Neural cell (in vitro differentiated cells): Measurements from ENCODE around the gene ZSCAN16. TPM values are rescaled to one million over a fixed set of nuclear protein-coding genes. Genes with fewer than 3 reads are reported as not detected.

ENCODE experiments used
- H2AFZ ChIP-seq: fragments of 200-600, 300-800 bp; sonication (generic), shearing (Covaris generic); 2 replicates; pipeline ENCODE4 v1.6.0; 2014; ENCODE audit warnings: low read depth, mild to moderate bottlenecking, antibody characterized with exemption, low read length, moderate library complexity
- H3F3A ChIP-seq: fragments of 200-600 bp; shearing (Covaris generic); 2 replicates; pipeline ENCODE4 v1.6.1; 2016; ENCODE audit warnings: mild to moderate bottlenecking, moderate library complexity, mixed read lengths, antibody characterized with exemption, low read length; ENCODE audit not compliant: insufficient read depth, poor library complexity, severe bottlenecking
- H3K27ac ChIP-seq: fragments of 200-600, 300-800 bp; sonication (generic), shearing (Covaris generic); 2 replicates; pipeline ENCODE4 v1.5.1; 2014; ENCODE audit warnings: mild to moderate bottlenecking, low read length, moderate library complexity
- H3K27me3 ChIP-seq: fragments of 300-800, 200-600 bp; sonication (generic), shearing (Covaris generic); 2 replicates; pipeline ENCODE4 v1.6.0; 2014; ENCODE audit warnings: mild to moderate bottlenecking, low read depth, low read length, moderate library complexity; ENCODE audit not compliant: insufficient read depth
- H3K36me3 ChIP-seq: fragments of 300-800, 200-600 bp; sonication (generic), shearing (Covaris generic); 2 replicates; pipeline ENCODE4 v1.5.1; 2014; ENCODE audit warnings: mild to moderate bottlenecking, antibody characterized with exemption, low read length, moderate library complexity; ENCODE audit not compliant: insufficient read depth
- H3K4me2 ChIP-seq: fragments of 300-800, 200-600 bp; sonication (generic), shearing (Covaris generic); 2 replicates; pipeline ENCODE4 v1.6.0; 2014; ENCODE audit warnings: mild to moderate bottlenecking, low read length
- H3K4me3 ChIP-seq: fragments of 300-800, 200-600 bp; sonication (generic), shearing (Covaris generic); 2 replicates; pipeline ENCODE4 v1.5.1; 2014; ENCODE audit warnings: mild to moderate bottlenecking, low read length, moderate library complexity
- H3K79me2 ChIP-seq: fragments of 200-600 bp; shearing (Covaris generic); replicated peaks from 2 replicates; pipeline ENCODE4 v1.6.0; 2014; ENCODE audit warnings: mild to moderate bottlenecking, low read length, moderate library complexity; ENCODE audit not compliant: insufficient read depth
- H3K9ac ChIP-seq: fragments of 300-800, 200-600 bp; sonication (generic), shearing (Covaris generic); 2 replicates; pipeline ENCODE4 v1.6.1; 2016; ENCODE audit warnings: mild to moderate bottlenecking, low read length, mixed read lengths
- H3K9me2 ChIP-seq: fragments of 200-600 bp; shearing (Covaris generic); 2 replicates; pipeline ENCODE4 v1.6.1; 2016; ENCODE audit warnings: mild to moderate bottlenecking, low read length, mixed read lengths; ENCODE audit not compliant: insufficient read depth
- H3K9me3 ChIP-seq: fragments of 200-600, 300-800 bp; sonication (generic), shearing (Covaris generic); 2 replicates; pipeline ENCODE4 v1.6.1; 2016; ENCODE audit warnings: mild to moderate bottlenecking, mixed run types, low read length, moderate library complexity, mixed read lengths
- H4K20me1 ChIP-seq: fragments of 200-600 bp; shearing (Covaris generic); 2 replicates; pipeline ENCODE4 v1.6.1; 2016; ENCODE audit warnings: mild to moderate bottlenecking, mixed run types; ENCODE audit not compliant: insufficient read depth
- EP300 ChIP-seq: fragments of 450-650 bp; conservative IDR thresholded peaks from 2 replicates; pipeline ENCODE4 v1.6.1; 2014; ENCODE audit warnings: antibody characterized with exemption, mild to moderate bottlenecking, moderate library complexity; ENCODE audit not compliant: poor library complexity, severe bottlenecking
- EZH2 ChIP-seq: fragments of 200-600, 300-800 bp; shearing (Covaris generic), sonication (generic); IDR thresholded peaks from 2 replicates; pipeline ENCODE4 v1.6.1; 2014; ENCODE audit warnings: antibody characterized with exemption, low read length, borderline replicate concordance, mild to moderate bottlenecking; ENCODE audit not compliant: insufficient read depth, poor library complexity, severe bottlenecking
- MXI1 ChIP-seq: fragments of 450-650 bp; conservative IDR thresholded peaks from 2 replicates; pipeline ENCODE4 v1.6.1; 2014; ENCODE audit warnings: antibody characterized with exemption, mild to moderate bottlenecking; ENCODE audit not compliant: poor library complexity, severe bottlenecking
- POLR2AphosphoS5 ChIP-seq: IDR thresholded peaks from 2 replicates; pipeline ENCODE4 v1.6.1; 2012
- RAD21 ChIP-seq: fragments of 450-650 bp; conservative IDR thresholded peaks from 2 replicates; pipeline ENCODE4 v1.6.1; 2014; ENCODE audit warnings: antibody characterized with exemption, mild to moderate bottlenecking, moderate library complexity
- SMC3 ChIP-seq: fragments of 450-650 bp; conservative IDR thresholded peaks from 2 replicates; pipeline ENCODE4 v1.6.1; 2014; ENCODE audit warnings: antibody characterized with exemption, mild to moderate bottlenecking, moderate library complexity; ENCODE audit not compliant: poor library complexity
- TAF1 ChIP-seq: IDR thresholded peaks from 2 replicates; pipeline ENCODE4 v1.6.1; 2012; ENCODE audit warnings: low read depth
- polyA minus RNA-seq: library from RNA; depleted of rRNA, polyadenylated mRNA; stranded (reverse); fragments of >200 nt; gene quantifications from 2 replicates; pipeline ENCODE4 v1.2.3, GENCODE V29; 2014
- polyA plus RNA-seq: library from polyadenylated mRNA; depleted of rRNA; stranded (reverse); fragments of >200 nt; gene quantifications from 2 replicates; pipeline ENCODE4 v1.2.3, GENCODE V29; 2014
- TF ChIP-seq, protein P1 (sequence below): fragments of 450-650 bp; IDR thresholded peaks from 2 replicates; pipeline ENCODE4 v1.5.1; 2014; ENCODE audit warnings: antibody characterized with exemption, mild to moderate bottlenecking, moderate library complexity; ENCODE audit not compliant: poor library complexity, severe bottlenecking
- TF ChIP-seq, protein P2 (sequence below): IDR thresholded peaks from 2 replicates; pipeline ENCODE4 v1.6.1; 2012; ENCODE audit warnings: borderline replicate concordance

ZSCAN16 gene
- 31.9 and 36.6 TPM in 2 replicates for polyA plus RNA-seq
- 24.3 and 31.5 TPM in 2 replicates for polyA minus RNA-seq

DNA sequence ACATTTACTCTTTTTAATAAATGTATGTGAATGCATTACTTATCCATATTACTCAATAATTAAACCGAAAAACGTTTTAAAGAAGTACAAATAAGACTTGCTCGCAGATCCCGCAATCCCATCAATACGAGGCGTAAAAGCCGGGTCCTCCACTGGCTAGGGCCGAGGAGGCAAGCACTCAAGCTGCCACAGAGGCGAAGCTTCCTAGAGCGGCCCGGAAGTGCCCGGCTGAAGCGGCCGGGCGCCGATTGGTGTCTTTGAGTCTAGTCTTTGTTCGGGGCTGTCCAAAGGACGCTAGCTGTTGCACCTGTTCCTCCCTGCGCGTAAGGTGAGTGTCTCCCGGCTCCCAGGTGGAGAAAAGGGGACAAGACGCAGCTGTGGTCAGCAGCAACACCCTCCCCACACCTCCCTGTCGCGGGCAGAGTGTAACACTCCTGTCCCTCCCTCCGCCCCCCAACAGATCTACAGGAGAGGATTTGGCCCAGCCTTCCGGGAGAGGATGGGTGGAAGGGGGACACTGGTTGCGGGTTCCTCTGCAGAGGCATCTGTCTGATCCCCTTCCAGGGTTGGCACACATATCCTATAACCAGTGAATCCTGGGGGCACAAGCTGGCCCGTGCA lies at the start of gene ZSCAN16:
ZSCAN16 (plus strand) TSS at position 260 of the 621 bp plus-strand sequence. CDS start 835 bp downstream, outside the sequence.
- Histone ChIP-seq H3K9ac (peak within 1 kb of the TSS; percentile 78), H3K4me3 (peak within 1 kb of the TSS; percentile 77), H3K9me3 (no peaks in the 10 kb centered on the region), H4K20me1 (no peaks in the 10 kb centered on the region), H3K27me3 (no peaks in the 10 kb centered on the region), H3F3A (no peaks in the 10 kb centered on the region), H3K27ac (peak within 1 kb of the TSS; percentile 71), H3K79me2 (peaks cover 61% of the 10 kb centered on the region), H3K4me2 (peak within 1 kb of the TSS; percentile 89), H2AFZ (peak within 1 kb of the TSS; percentile 91), H3K9me2 (no peaks in the 10 kb centered on the region), H3K36me3 (no peaks in the 10 kb centered on the region)
- no peak for TF ChIP-seq SMC3
- peak; percentile 15 for TF ChIP-seq EP300
- TF ChIP-seq MXI1 = peak; percentile 43
- TF ChIP-seq, protein P1, sequence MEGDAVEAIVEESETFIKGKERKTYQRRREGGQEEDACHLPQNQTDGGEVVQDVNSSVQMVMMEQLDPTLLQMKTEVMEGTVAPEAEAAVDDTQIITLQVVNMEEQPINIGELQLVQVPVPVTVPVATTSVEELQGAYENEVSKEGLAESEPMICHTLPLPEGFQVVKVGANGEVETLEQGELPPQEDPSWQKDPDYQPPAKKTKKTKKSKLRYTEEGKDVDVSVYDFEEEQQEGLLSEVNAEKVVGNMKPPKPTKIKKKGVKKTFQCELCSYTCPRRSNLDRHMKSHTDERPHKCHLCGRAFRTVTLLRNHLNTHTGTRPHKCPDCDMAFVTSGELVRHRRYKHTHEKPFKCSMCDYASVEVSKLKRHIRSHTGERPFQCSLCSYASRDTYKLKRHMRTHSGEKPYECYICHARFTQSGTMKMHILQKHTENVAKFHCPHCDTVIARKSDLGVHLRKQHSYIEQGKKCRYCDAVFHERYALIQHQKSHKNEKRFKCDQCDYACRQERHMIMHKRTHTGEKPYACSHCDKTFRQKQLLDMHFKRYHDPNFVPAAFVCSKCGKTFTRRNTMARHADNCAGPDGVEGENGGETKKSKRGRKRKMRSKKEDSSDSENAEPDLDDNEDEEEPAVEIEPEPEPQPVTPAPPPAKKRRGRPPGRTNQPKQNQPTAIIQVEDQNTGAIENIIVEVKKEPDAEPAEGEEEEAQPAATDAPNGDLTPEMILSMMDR = no peak
- no peak for TF ChIP-seq EZH2
- TF ChIP-seq, protein P2, sequence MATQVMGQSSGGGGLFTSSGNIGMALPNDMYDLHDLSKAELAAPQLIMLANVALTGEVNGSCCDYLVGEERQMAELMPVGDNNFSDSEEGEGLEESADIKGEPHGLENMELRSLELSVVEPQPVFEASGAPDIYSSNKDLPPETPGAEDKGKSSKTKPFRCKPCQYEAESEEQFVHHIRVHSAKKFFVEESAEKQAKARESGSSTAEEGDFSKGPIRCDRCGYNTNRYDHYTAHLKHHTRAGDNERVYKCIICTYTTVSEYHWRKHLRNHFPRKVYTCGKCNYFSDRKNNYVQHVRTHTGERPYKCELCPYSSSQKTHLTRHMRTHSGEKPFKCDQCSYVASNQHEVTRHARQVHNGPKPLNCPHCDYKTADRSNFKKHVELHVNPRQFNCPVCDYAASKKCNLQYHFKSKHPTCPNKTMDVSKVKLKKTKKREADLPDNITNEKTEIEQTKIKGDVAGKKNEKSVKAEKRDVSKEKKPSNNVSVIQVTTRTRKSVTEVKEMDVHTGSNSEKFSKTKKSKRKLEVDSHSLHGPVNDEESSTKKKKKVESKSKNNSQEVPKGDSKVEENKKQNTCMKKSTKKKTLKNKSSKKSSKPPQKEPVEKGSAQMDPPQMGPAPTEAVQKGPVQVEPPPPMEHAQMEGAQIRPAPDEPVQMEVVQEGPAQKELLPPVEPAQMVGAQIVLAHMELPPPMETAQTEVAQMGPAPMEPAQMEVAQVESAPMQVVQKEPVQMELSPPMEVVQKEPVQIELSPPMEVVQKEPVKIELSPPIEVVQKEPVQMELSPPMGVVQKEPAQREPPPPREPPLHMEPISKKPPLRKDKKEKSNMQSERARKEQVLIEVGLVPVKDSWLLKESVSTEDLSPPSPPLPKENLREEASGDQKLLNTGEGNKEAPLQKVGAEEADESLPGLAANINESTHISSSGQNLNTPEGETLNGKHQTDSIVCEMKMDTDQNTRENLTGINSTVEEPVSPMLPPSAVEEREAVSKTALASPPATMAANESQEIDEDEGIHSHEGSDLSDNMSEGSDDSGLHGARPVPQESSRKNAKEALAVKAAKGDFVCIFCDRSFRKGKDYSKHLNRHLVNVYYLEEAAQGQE = peak; percentile 22
- peak; percentile 31 for TF ChIP-seq RAD21
- peak; percentile 81 for TF ChIP-seq TAF1
- TF ChIP-seq POLR2AphosphoS5 = peak; percentile 81

DNA sequence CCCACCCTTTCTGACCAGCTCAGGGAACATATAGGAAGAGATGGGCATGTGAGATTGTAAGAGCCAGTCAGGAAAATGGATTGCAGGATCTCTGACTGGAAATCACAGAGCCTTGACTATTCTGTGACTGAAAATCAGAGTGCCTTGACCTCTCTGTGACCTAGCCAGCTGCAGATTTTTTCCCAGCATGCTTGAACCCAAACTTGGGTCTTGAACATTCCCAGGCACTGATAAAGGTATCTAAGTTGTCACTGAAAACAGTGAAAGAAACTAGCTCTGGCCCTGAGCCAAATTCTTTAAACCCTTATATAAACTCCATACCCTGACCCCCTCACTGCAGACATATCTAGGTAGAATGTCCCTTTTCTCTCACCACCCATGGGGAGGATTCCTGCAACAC lies 46.4 kb upstream of the ZSCAN16 start:
- no peaks in the 10 kb centered on the region for H3K36me3 ChIP-seq
- H3K9me2 ChIP-seq = no peaks in the 10 kb centered on the region
- H3K4me3 ChIP-seq = no peak overlapping the region
- no peaks in the 10 kb centered on the region for H3K79me2 ChIP-seq
- no peak overlapping the region for H3K27ac ChIP-seq
- no peaks in the 10 kb centered on the region for H4K20me1 ChIP-seq
- no peak overlapping the region for H2AFZ ChIP-seq
- TF ChIP-seq MXI1 (no peak), TAF1 (no peak), EP300 (no peak), EZH2 (no peak), SMC3 (no peak), POLR2AphosphoS5 (no peak), RAD21 (no peak)
- TF ChIP-seq, protein P1 = no peak
- TF ChIP-seq, protein P2 = no peak
- H3K9me3 ChIP-seq = no peaks in the 10 kb centered on the region
- no peaks in the 10 kb centered on the region for H3K27me3 ChIP-seq
- no peak overlapping the region for H3K9ac ChIP-seq
- no peaks in the 10 kb centered on the region for H3F3A ChIP-seq
- H3K4me2 ChIP-seq = no peak overlapping the region
